HEK293T (cell line): Measurements from ENCODE around the gene STX4.
A peak's percentile ranks its signal among the peaks of the same experiment; 100 is the strongest.

Experiments
- CTCF ChIA-PET: fragments of 350-600 bp; formaldehyde crosslinking; extraction: SDS; loops from one replicate; lab custom pipeline; 2021; ENCODE audit warnings: antibody characterized with exemption, inconsistent platforms; lab: Yijun Ruan, JAX
- POLR2A ChIA-PET: fragments of 350-600 bp; formaldehyde crosslinking; extraction: SDS; loops from one replicate; lab custom pipeline; 2020; ENCODE audit warnings: antibody characterized with exemption, inconsistent platforms; lab: Yijun Ruan, JAX
- DNase-seq: peaks from one replicate; pipeline ENCODE4 v3.0.0; 2012; ENCODE audit warnings: mixed read lengths; ENCODE audit errors: extremely low spot score
- ARNT ChIP-seq: fragments of 450-650 bp; IDR thresholded peaks from 2 replicates; pipeline ENCODE4 v1.6.1; 2017; ENCODE audit warnings: mild to moderate bottlenecking
- BHLHE40 ChIP-seq: fragments of 450-650 bp; IDR thresholded peaks from 2 replicates; pipeline ENCODE4 v1.6.1; 2016; ENCODE audit warnings: mild to moderate bottlenecking, moderate library complexity, borderline replicate concordance
- CTBP1 ChIP-seq: fragments of 450-650 bp; IDR thresholded peaks from 2 replicates; pipeline ENCODE4 v1.6.1; 2016; ENCODE audit warnings: borderline replicate concordance
- ELF4 ChIP-seq: fragments of 450-650 bp; IDR thresholded peaks from 2 replicates; pipeline ENCODE4 v1.6.1; 2017; ENCODE audit warnings: antibody characterized with exemption
- FOXA1 ChIP-seq: fragments of 450-650 bp; IDR thresholded peaks from 2 replicates; pipeline ENCODE4 v1.6.1; 2016; ENCODE audit warnings: mild to moderate bottlenecking
- FOXK2 ChIP-seq: fragments of 450-650 bp; IDR thresholded peaks from 2 replicates; pipeline ENCODE4 v1.6.1; 2016; ENCODE audit warnings: mild to moderate bottlenecking
- FOXM1 ChIP-seq: fragments of 450-650 bp; IDR thresholded peaks from 2 replicates; pipeline ENCODE4 v1.6.1; 2017; ENCODE audit warnings: mild to moderate bottlenecking, borderline replicate concordance
- HDGF ChIP-seq: fragments of 450-650 bp; IDR thresholded peaks from 2 replicates; pipeline ENCODE4 v1.6.1; 2017; ENCODE audit warnings: antibody characterized with exemption, borderline replicate concordance
- L3MBTL2 ChIP-seq: fragments of 450-650 bp; conservative IDR thresholded peaks from 2 replicates; pipeline ENCODE4 v1.6.1; 2016; ENCODE audit warnings: mild to moderate bottlenecking
- LEF1 ChIP-seq: fragments of 450-650 bp; IDR thresholded peaks from 2 replicates; pipeline ENCODE4 v1.6.1; 2017; ENCODE audit warnings: mild to moderate bottlenecking, borderline replicate concordance
- NFRKB ChIP-seq: fragments of 450-650 bp; IDR thresholded peaks from 2 replicates; pipeline ENCODE4 v1.6.1; 2016; ENCODE audit warnings: mild to moderate bottlenecking, moderate library complexity
- SP1 ChIP-seq: fragments of 450-650 bp; IDR thresholded peaks from 2 replicates; pipeline ENCODE4 v1.6.1; 2017
- SUZ12 ChIP-seq: fragments of 450-650 bp; IDR thresholded peaks from 2 replicates; pipeline ENCODE4 v1.6.1; 2016; ENCODE audit warnings: mild to moderate bottlenecking
- TARDBP ChIP-seq: fragments of 450-650 bp; IDR thresholded peaks from 2 replicates; pipeline ENCODE4 v1.6.1; 2016
- ZNF384 ChIP-seq: fragments of 450-650 bp; IDR thresholded peaks from 2 replicates; pipeline ENCODE4 v1.6.1; 2016
- TF ChIP-seq, protein P1 (sequence below): fragments of 450-650 bp; IDR thresholded peaks from 2 replicates; pipeline ENCODE4 v1.6.1; 2016

The STX4 gene

DNA sequence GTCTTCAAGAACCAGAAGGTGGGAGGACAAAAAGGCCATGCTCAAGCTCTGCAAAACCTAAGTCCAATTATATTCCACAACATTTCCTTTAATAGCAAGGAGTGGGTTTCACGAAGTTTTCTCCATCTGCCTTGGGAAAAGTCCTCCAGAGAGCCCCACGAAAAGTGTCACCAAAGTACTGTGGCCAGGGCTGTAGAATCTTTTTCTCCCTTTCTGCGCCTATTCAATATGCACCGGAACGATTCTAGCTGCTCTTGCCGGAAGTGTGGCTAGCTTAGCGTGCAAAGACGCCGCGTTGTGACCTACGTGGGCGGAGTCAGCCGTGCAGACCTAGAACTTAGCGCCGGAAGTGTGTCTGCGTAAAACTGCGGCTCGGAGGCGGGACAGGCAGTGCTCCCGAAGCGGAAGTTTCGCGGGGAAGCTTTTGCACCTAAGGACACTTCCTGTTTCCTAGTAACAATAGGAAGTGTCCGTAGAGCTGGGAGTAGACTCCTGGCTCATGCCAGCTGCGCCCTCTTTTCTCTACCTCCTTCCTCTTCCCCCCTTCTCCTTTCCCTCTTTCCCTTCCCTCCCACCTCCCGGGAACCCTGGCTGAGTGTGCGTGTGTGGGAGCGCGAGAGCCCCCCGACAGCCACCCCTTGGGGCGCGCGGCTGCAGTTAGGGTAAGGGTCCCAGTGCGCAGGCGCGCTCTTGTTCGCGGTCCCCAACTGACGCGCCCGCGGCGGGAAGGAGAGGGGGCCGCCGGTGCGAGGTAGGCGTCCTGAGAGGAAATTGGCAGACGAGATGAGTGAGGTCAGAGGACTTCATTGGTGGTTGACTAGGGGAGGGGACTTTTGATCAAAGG lies 40.8 kb downstream of the STX4 start, which contains the start of the genes ZNF646 and ZNF668:
ZNF646 (plus strand) TSS at position 453 of the 844 bp plus-strand sequence. CDS start 1,903 bp downstream, outside the sequence.
ZNF668 (minus strand) TSS at position 271 of the 844 bp plus-strand sequence. CDS start 9,781 bp downstream, outside the sequence.
- POLR2A ChIA-PET: interaction anchor here (0.6 to 2.8 kb wide), 22 partner anchors 11 to 799 kb away, joined by 3 to 23 read pairs (median 5); partner anchors contain the start of genes HSD3B7, KAT8, STX4 and VKORC1
- peak; percentile 92 for DNase-seq
- CTCF ChIA-PET: interaction anchor here (0.9 to 1.7 kb wide), 2 partner anchors 68 to 83 kb away, joined by 5 to 6 read pairs; no protein-coding TSS in a partner anchor
- no peak for TF ChIP-seq LEF1
- TF ChIP-seq TARDBP: no peak
- TF ChIP-seq ZNF384: no peak
- peak; percentile 93 for TF ChIP-seq ARNT
- peak; percentile 82 for TF ChIP-seq ELF4
- no peak for TF ChIP-seq SP1
- TF ChIP-seq L3MBTL2: peak; percentile 46; the same call in 1 of the 2 replicates
- TF ChIP-seq, protein P1, sequence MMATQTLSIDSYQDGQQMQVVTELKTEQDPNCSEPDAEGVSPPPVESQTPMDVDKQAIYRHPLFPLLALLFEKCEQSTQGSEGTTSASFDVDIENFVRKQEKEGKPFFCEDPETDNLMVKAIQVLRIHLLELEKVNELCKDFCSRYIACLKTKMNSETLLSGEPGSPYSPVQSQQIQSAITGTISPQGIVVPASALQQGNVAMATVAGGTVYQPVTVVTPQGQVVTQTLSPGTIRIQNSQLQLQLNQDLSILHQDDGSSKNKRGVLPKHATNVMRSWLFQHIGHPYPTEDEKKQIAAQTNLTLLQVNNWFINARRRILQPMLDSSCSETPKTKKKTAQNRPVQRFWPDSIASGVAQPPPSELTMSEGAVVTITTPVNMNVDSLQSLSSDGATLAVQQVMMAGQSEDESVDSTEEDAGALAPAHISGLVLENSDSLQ: peak; percentile 83
- TF ChIP-seq CTBP1: peak; percentile 16; the same call in 1 of the 2 replicates

DNA sequence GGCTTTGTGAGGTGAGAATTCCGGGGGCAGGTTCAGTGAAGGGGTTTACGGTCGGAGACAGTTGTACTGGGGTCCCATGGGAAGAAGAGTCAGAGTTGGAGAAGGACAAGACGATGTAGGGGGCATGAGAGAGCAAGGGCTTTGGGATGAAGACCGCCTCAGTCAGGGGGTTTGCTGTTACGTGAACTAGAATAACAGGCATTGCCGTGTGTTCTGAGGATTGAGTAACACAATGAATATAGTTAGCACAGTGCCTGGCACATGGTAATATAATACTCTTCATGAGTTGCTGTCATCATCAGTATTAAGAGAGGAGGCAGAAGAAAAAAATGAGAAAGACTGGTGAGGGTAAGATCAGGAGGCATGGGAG lies 41.4 kb downstream of the STX4 start:
- no peak for DNase-seq
- CTCF ChIA-PET: no interaction called here
- TF ChIP-seq FOXM1 (no peak), HDGF (no peak), ELF4 (no peak), LEF1 (no peak), SUZ12 (no peak), L3MBTL2 (0 out of 2 replicates have a peak, but pooled peaks have one; percentile 1)
- TF ChIP-seq, protein P1: no peak
- POLR2A ChIA-PET: interaction anchor here (1.0 to 2.8 kb wide), 9 partner anchors 10 to 121 kb away, joined by 3 to 23 read pairs (median 9); partner anchors contain the start of genes KAT8, STX4 and VKORC1

DNA sequence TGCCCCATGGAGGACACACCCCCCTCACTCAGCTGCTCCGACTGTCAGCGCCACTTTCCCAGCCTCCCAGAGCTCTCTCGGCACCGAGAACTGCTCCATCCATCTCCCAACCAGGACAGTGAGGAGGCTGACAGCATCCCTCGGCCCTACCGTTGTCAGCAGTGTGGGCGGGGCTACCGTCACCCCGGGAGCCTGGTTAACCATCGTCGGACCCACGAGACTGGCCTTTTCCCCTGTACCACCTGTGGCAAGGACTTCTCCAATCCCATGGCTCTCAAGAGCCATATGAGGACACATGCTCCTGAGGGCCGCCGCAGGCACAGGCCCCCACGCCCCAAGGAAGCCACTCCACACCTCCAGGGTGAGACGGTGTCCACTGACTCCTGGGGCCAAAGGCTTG lies 43.0 kb downstream of the STX4 start:
- CTCF ChIA-PET: no interaction called here
- no peak for DNase-seq
- POLR2A ChIA-PET: interaction anchor here (1.2 kb wide), 1 partner anchor 13 kb away, joined by 3 read pairs; the partner anchor contains the start of gene PRSS53
- no peak for TF ChIP-seq ELF4
- TF ChIP-seq FOXK2: no peak
- TF ChIP-seq ARNT: no peak
- no peak for TF ChIP-seq FOXA1
- TF ChIP-seq NFRKB: no peak
- TF ChIP-seq L3MBTL2: no peak
- no peak for TF ChIP-seq FOXM1
- no peak for TF ChIP-seq HDGF
- no peak for TF ChIP-seq BHLHE40
- TF ChIP-seq CTBP1: no peak
- TF ChIP-seq LEF1: no peak
- no peak for TF ChIP-seq SP1
- TF ChIP-seq SUZ12: no peak
- TF ChIP-seq, protein P1: no peak
- no peak for TF ChIP-seq TARDBP

DNA sequence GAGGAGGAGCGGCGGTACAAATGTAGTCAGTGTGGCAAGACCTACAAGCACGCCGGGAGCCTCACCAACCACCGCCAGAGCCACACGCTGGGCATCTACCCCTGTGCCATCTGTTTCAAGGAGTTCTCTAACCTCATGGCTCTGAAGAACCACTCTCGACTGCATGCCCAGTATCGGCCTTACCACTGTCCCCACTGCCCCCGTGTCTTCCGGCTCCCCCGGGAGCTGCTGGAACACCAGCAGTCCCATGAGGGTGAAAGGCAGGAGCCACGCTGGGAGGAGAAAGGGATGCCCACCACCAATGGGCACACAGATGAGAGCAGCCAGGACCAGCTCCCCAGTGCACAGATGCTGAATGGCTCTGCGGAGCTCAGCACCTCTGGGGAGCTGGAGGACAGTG lies 43.7 kb downstream of the STX4 start:
- CTCF ChIA-PET: no interaction called here
- TF ChIP-seq SP1 (no peak), ZNF384 (no peak), NFRKB (no peak), SUZ12 (no peak), ELF4 (no peak), CTBP1 (no peak), FOXK2 (no peak), LEF1 (no peak), TARDBP (no peak)
- POLR2A ChIA-PET: interaction anchor here (0.8 to 1.6 kb wide), 2 partner anchors 9 to 19 kb away, joined by 4 read pairs; no protein-coding TSS in a partner anchor
- no peak for DNase-seq

DNA sequence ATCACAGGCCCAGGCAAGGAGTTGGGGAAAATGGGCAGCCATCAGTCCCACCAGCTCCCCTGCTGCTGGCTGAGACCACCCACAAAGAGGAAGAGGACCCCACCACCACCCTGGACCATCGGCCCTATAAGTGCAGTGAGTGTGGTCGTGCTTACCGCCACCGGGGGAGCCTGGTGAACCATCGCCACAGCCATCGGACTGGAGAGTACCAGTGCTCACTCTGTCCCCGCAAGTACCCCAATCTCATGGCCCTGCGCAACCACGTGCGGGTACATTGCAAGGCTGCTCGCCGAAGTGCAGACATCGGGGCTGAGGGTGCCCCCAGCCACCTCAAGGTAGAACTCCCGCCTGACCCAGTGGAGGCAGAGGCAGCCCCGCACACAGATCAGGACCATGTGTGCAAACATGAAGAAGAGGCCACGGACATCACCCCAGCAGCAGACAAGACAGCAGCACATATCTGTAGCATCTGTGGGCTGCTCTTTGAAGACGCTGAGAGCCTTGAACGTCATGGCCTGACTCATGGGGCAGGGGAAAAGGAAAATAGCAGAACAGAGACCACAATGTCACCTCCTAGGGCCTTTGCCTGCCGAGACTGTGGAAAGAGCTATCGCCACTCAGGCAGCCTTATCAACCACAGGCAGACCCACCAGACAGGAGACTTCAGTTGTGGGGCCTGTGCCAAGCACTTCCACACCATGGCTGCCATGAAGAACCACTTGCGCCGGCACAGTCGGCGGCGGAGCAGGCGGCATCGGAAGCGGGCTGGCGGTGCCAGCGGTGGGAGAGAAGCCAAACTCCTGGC lies 44.4 kb downstream of the STX4 start:
- TF ChIP-seq SUZ12: no peak
- no peak for TF ChIP-seq HDGF
- TF ChIP-seq L3MBTL2: no peak
- TF ChIP-seq ZNF384: no peak
- TF ChIP-seq LEF1: no peak
- TF ChIP-seq FOXK2: no peak
- TF ChIP-seq NFRKB: no peak
- no peak for TF ChIP-seq ARNT
- TF ChIP-seq SP1: no peak
- no peak for TF ChIP-seq FOXA1
- DNase-seq: no peak
- ChIA-PET POLR2A (interaction anchor here (0.8 to 1.6 kb wide), 3 partner anchors 9 to 64 kb away, joined by 3 to 4 read pairs (median 4); no protein-coding TSS in a partner anchor), CTCF (no interaction called here)
